GM12878 (cell line): Measurements from ENCODE around the gene DNAI7. TPM values are rescaled to one million over a fixed set of nuclear protein-coding genes. Genes with fewer than 3 reads are reported as not detected.
A peak's percentile ranks its signal among the peaks of the same experiment; 100 is the strongest.

Experiments
- ATF2 ChIP-seq: IDR thresholded peaks from 2 replicates; pipeline ENCODE4 v1.6.1; 2012; ENCODE audit warnings: low read length, inconsistent platforms
- BACH1 ChIP-seq: fragments of 450-650 bp; IDR thresholded peaks from 2 replicates; pipeline ENCODE4 v1.6.1; 2017; ENCODE audit warnings: mild to moderate bottlenecking, borderline replicate concordance
- BMI1 ChIP-seq: fragments of 450-650 bp; IDR thresholded peaks from 2 replicates; pipeline ENCODE4 v1.6.1; 2016; ENCODE audit warnings: mild to moderate bottlenecking, moderate library complexity, borderline replicate concordance
- FOXK2 ChIP-seq: fragments of 450-650 bp; IDR thresholded peaks from 2 replicates; pipeline ENCODE4 v1.6.1; 2017; ENCODE audit warnings: mild to moderate bottlenecking, moderate library complexity
- KDM1A ChIP-seq: fragments of 200-600 bp; sonication (generic); IDR thresholded peaks from 2 replicates; pipeline ENCODE4 v1.6.1; 2016; ENCODE audit warnings: borderline replicate concordance
- MEF2B ChIP-seq: fragments of 450-650 bp; IDR thresholded peaks from 2 replicates; pipeline ENCODE4 v1.6.1; 2018; ENCODE audit warnings: mild to moderate bottlenecking, moderate library complexity; ENCODE audit not compliant: partially characterized antibody, poor library complexity, severe bottlenecking
- MYC ChIP-seq: IDR thresholded peaks from 2 replicates; pipeline ENCODE4 v1.6.1; 2011; ENCODE audit warnings: mild to moderate bottlenecking, low read length, moderate library complexity, inconsistent platforms; ENCODE audit not compliant: insufficient read depth, insufficient replicate concordance, insufficient read length, severe bottlenecking
- NFIC ChIP-seq: IDR thresholded peaks from 2 replicates; pipeline ENCODE4 v1.6.1; 2012; ENCODE audit warnings: low read depth, mild to moderate bottlenecking, inconsistent platforms, low read length, moderate library complexity
- NR2F1 ChIP-seq: fragments of 450-650 bp; conservative IDR thresholded peaks from 2 replicates; pipeline ENCODE4 v1.6.1; 2017; ENCODE audit warnings: mild to moderate bottlenecking
- RELA ChIP-seq: fragments of 450-650 bp; IDR thresholded peaks from 2 replicates; pipeline ENCODE4 v1.8.0; 2014; ENCODE audit warnings: borderline replicate concordance; ENCODE audit not compliant: partially characterized antibody
- SPI1 ChIP-seq: IDR thresholded peaks from 2 replicates; pipeline ENCODE4 v1.6.1; 2011; ENCODE audit warnings: low read depth, mild to moderate bottlenecking, low read length, moderate library complexity, borderline replicate concordance; ENCODE audit not compliant: insufficient read depth
- polyA plus RNA-seq, 11 experiments: library from polyadenylated mRNA; depleted of rRNA in 4 of 11; unstranded in 6 of 11; stranded (reverse) in 5 of 11; fragments of >200 nt; fragmentation: Nextera tagmentation in 4 of 11; fragmentation: Illumina TruSeq in 1 of 11; extraction: Ambion mirVana in 4 of 11; extraction: Trizol in 1 of 11; gene quantifications; 1 replicate in 1 of 11; 2 replicates in 10 of 11; pipeline versions ENCODE4 v1.2.1 to v1.2.3, GENCODE V29; 2011 to 2016; ENCODE audit warnings: inconsistent platforms in 2 of 11, missing spikeins in 2 of 11, low read depth in 1 of 11
- total RNA-seq, 4 experiments: library from RNA; depleted of rRNA in 3 of 4; stranded (reverse); fragments of >200 nt in 3 of 4; fragmentation: Illumina TruSeq in 1 of 4; extraction: Trizol in 1 of 4; gene quantifications; 2 replicates each; pipeline versions ENCODE4 v1.2.1 to v1.2.3, GENCODE V29; 2013 to 2021
- TF ChIP-seq, protein P1 (sequence below): fragments of 450-650 bp; IDR thresholded peaks from 2 replicates; pipeline ENCODE4 v1.6.1; 2016; ENCODE audit warnings: mild to moderate bottlenecking, moderate library complexity, borderline replicate concordance
- TF ChIP-seq, protein P2 (sequence below): IDR thresholded peaks from 2 replicates; pipeline ENCODE4 v1.6.1; 2012; ENCODE audit warnings: low read depth, low read length, improper control_type of control experiment
- TF ChIP-seq, protein P3 (sequence below): IDR thresholded peaks from 2 replicates; pipeline ENCODE4 v1.6.1; 2011; ENCODE audit warnings: mild to moderate bottlenecking, low read depth, low read length, moderate library complexity; ENCODE audit not compliant: insufficient replicate concordance
- TF ChIP-seq, protein P4 (sequence below): IDR thresholded peaks from 2 replicates; pipeline ENCODE4 v1.6.1; 2012; ENCODE audit warnings: improper control_type of control experiment, low read depth, low read length; ENCODE audit not compliant: insufficient replicate concordance
- TF ChIP-seq, protein P5 (sequence below): IDR thresholded peaks from 2 replicates; pipeline ENCODE4 v1.6.1; 2011; ENCODE audit warnings: borderline replicate concordance, low read depth, mild to moderate bottlenecking, moderate library complexity, mixed read lengths, low read length; ENCODE audit not compliant: insufficient read depth; ENCODE audit errors: extremely low read length

The DNAI7 gene
- total and polyA plus RNA-seq, 10 of the 15 experiments (the other 5 are each of a cell fraction or from before 2014, with no cell fraction given), result 0.05 to 0.48 (median 0.13) TPM; not detected in 4

- TF ChIP-seq, protein P1, sequence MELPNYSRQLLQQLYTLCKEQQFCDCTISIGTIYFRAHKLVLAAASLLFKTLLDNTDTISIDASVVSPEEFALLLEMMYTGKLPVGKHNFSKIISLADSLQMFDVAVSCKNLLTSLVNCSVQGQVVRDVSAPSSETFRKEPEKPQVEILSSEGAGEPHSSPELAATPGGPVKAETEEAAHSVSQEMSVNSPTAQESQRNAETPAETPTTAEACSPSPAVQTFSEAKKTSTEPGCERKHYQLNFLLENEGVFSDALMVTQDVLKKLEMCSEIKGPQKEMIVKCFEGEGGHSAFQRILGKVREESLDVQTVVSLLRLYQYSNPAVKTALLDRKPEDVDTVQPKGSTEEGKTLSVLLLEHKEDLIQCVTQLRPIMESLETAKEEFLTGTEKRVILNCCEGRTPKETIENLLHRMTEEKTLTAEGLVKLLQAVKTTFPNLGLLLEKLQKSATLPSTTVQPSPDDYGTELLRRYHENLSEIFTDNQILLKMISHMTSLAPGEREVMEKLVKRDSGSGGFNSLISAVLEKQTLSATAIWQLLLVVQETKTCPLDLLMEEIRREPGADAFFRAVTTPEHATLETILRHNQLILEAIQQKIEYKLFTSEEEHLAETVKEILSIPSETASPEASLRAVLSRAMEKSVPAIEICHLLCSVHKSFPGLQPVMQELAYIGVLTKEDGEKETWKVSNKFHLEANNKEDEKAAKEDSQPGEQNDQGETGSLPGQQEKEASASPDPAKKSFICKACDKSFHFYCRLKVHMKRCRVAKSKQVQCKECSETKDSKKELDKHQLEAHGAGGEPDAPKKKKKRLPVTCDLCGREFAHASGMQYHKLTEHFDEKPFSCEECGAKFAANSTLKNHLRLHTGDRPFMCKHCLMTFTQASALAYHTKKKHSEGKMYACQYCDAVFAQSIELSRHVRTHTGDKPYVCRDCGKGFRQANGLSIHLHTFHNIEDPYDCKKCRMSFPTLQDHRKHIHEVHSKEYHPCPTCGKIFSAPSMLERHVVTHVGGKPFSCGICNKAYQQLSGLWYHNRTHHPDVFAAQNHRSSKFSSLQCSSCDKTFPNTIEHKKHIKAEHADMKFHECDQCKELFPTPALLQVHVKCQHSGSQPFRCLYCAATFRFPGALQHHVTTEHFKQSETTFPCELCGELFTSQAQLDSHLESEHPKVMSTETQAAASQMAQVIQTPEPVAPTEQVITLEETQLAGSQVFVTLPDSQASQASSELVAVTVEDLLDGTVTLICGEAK, result no peak
- TF ChIP-seq RELA (no peak), BACH1 (no peak), ATF2 (peak; percentile 69), MYC (no peak), MEF2B (peak; percentile 89), FOXK2 (no peak), BMI1 (no peak), KDM1A (no peak), NR2F1 (no peak), NFIC (peak; percentile 85), SPI1 (no peak)
- TF ChIP-seq, protein P2, sequence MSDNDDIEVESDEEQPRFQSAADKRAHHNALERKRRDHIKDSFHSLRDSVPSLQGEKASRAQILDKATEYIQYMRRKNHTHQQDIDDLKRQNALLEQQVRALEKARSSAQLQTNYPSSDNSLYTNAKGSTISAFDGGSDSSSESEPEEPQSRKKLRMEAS, result no peak
- TF ChIP-seq, protein P3, sequence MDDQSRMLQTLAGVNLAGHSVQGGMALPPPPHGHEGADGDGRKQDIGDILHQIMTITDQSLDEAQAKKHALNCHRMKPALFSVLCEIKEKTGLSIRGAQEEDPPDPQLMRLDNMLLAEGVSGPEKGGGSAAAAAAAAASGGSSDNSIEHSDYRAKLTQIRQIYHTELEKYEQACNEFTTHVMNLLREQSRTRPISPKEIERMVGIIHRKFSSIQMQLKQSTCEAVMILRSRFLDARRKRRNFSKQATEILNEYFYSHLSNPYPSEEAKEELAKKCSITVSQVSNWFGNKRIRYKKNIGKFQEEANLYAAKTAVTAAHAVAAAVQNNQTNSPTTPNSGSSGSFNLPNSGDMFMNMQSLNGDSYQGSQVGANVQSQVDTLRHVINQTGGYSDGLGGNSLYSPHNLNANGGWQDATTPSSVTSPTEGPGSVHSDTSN, result no peak
- TF ChIP-seq, protein P4, sequence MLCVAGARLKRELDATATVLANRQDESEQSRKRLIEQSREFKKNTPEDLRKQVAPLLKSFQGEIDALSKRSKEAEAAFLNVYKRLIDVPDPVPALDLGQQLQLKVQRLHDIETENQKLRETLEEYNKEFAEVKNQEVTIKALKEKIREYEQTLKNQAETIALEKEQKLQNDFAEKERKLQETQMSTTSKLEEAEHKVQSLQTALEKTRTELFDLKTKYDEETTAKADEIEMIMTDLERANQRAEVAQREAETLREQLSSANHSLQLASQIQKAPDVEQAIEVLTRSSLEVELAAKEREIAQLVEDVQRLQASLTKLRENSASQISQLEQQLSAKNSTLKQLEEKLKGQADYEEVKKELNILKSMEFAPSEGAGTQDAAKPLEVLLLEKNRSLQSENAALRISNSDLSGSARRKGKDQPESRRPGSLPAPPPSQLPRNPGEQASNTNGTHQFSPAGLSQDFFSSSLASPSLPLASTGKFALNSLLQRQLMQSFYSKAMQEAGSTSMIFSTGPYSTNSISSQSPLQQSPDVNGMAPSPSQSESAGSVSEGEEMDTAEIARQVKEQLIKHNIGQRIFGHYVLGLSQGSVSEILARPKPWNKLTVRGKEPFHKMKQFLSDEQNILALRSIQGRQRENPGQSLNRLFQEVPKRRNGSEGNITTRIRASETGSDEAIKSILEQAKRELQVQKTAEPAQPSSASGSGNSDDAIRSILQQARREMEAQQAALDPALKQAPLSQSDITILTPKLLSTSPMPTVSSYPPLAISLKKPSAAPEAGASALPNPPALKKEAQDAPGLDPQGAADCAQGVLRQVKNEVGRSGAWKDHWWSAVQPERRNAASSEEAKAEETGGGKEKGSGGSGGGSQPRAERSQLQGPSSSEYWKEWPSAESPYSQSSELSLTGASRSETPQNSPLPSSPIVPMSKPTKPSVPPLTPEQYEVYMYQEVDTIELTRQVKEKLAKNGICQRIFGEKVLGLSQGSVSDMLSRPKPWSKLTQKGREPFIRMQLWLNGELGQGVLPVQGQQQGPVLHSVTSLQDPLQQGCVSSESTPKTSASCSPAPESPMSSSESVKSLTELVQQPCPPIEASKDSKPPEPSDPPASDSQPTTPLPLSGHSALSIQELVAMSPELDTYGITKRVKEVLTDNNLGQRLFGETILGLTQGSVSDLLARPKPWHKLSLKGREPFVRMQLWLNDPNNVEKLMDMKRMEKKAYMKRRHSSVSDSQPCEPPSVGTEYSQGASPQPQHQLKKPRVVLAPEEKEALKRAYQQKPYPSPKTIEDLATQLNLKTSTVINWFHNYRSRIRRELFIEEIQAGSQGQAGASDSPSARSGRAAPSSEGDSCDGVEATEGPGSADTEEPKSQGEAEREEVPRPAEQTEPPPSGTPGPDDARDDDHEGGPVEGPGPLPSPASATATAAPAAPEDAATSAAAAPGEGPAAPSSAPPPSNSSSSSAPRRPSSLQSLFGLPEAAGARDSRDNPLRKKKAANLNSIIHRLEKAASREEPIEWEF, result no peak
- TF ChIP-seq, protein P5, sequence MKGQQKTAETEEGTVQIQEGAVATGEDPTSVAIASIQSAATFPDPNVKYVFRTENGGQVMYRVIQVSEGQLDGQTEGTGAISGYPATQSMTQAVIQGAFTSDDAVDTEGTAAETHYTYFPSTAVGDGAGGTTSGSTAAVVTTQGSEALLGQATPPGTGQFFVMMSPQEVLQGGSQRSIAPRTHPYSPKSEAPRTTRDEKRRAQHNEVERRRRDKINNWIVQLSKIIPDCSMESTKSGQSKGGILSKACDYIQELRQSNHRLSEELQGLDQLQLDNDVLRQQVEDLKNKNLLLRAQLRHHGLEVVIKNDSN, result no peak
These were observed 120.0 kb downstream of the DNAI7 start (continued) for GRCh38 chr12:25074954-25075353.
